Calu3 (cell line): ENCODE results near the gene IL17RC. TPM values are rescaled to one million over a fixed set of nuclear protein-coding genes. Genes with fewer than 3 reads are reported as not detected.

Source experiments
- BruUV-seq: library from RNA; stranded (reverse); fragments of 400-500 nt; replicated peaks from 2 replicates; lab custom pipeline; 2021; lab: Mats Ljungman, UMichigan
- CTCF ChIA-PET: fragments of 300-600 bp; sonication (Branson Sonifier 250); formaldehyde crosslinking; loops from one replicate; lab custom pipeline; 2022; ENCODE audit warnings: antibody characterized with exemption; lab: Charles Lee
- DNase-seq: peaks from one replicate; pipeline ENCODE4 v3.0.0; 2022
- H3K27ac Mint-ChIP-seq: one replicate; pipeline ENCODE4 v1.8.0; 2022; ENCODE audit warnings: mixed read lengths; ENCODE audit not compliant: unreplicated experiment
- H3K27me3 Mint-ChIP-seq: one replicate; pipeline ENCODE4 v1.8.0; 2022; ENCODE audit warnings: mixed read lengths; ENCODE audit not compliant: unreplicated experiment
- H3K36me3 Mint-ChIP-seq: one replicate; pipeline ENCODE4 v1.8.0; 2022; ENCODE audit warnings: mild to moderate bottlenecking, moderate library complexity, mixed read lengths; ENCODE audit not compliant: insufficient read depth, unreplicated experiment
- H3K4me1 Mint-ChIP-seq: one replicate; pipeline ENCODE4 v1.8.0; 2022; ENCODE audit warnings: mild to moderate bottlenecking, low read depth, mixed read lengths; ENCODE audit not compliant: unreplicated experiment
- H3K4me3 Mint-ChIP-seq: one replicate; pipeline ENCODE4 v1.8.0; 2022; ENCODE audit warnings: mild to moderate bottlenecking, low read depth, moderate library complexity, mixed read lengths; ENCODE audit not compliant: unreplicated experiment
- H3K9me3 Mint-ChIP-seq: one replicate; pipeline ENCODE4 v1.8.0; 2022; ENCODE audit warnings: low read depth, mixed read lengths; ENCODE audit not compliant: unreplicated experiment
- CTCF ChIP-seq: fragments of 200-600 bp; IDR thresholded peaks from one replicate; pipeline ENCODE4 v1.8.0; 2022; ENCODE audit warnings: antibody characterized with exemption; ENCODE audit not compliant: unreplicated experiment
- intact Hi-C: fragments of 100-400 bp; cut with micrococcal nuclease; formaldehyde crosslinking; loops from one replicate; pipeline ENCODE4 v1.10.0; 2022; ENCODE audit not compliant: unreplicated experiment
- total RNA-seq: library from RNA; stranded (reverse); gene quantifications from 2 replicates; pipeline ENCODE4 v1.2.3, GENCODE V29; 2022

IL17RC gene
- total RNA-seq, 1 experiment from 2014 or later = 19.1 TPM

- CTCF ChIA-PET = interaction anchor here (0.5 to 1.9 kb wide), 4 partner anchors 13 to 71 kb away, joined by 4 to 20 read pairs (median 8); no protein-coding TSS in a partner anchor
- peaks cover 36% of the 10 kb centered on the region for H3K36me3 Mint-ChIP-seq
- BruUV-seq = TSS peak; percentile 69
Observed at GRCh38 chr3:9933561-9934234, 16.8 kb downstream of the IL17RC start, which contains the start of gene CRELD1. Gene CRELD1, plus strand, starts transcription at chr3:9933834. Its CDS starts 605 bp downstream, at chr3:9934439.

GRCh38 chr3:9934235-9934621, 17.3 kb downstream of the IL17RC start:
- intact Hi-C loops = loop anchor here (5.0 kb wide), 1 partner anchor 87 kb away; no protein-coding TSS in a partner anchor
- peaks cover 15% of the 10 kb centered on the region for H3K4me1 Mint-ChIP-seq
- no peak for DNase-seq
- peak overlapping the region; percentile 95 for H3K27ac Mint-ChIP-seq
- H3K36me3 Mint-ChIP-seq = peaks cover 36% of the 10 kb centered on the region
- CTCF ChIA-PET = interaction anchor here (1.5 kb wide), 2 partner anchors 12 to 71 kb away, joined by 4 to 6 read pairs; no protein-coding TSS in a partner anchor
- H3K4me3 Mint-ChIP-seq = peak overlapping the region; percentile 93
- H3K9me3 Mint-ChIP-seq = no peaks in the 10 kb centered on the region
- TF ChIP-seq CTCF = no peak
- BruUV-seq = no TSS peak
- no peaks in the 10 kb centered on the region for H3K27me3 Mint-ChIP-seq

More at GRCh38 chr3:9933561-9934234, 16.8 kb downstream of the IL17RC start, which contains the start of gene CRELD1:
- H3K4me3 Mint-ChIP-seq = peak within 1 kb of the TSS; percentile 93
- H3K9me3 Mint-ChIP-seq = no peaks in the 10 kb centered on the region
- intact Hi-C loops = loop anchor here (2.0 to 5.0 kb wide), 2 partner anchors 35 to 86 kb away; no protein-coding TSS in a partner anchor
- peak; percentile 97 for DNase-seq
- no peak for TF ChIP-seq CTCF
- H3K4me1 Mint-ChIP-seq = peaks cover 15% of the 10 kb centered on the region
- peak within 1 kb of the TSS; percentile 95 for H3K27ac Mint-ChIP-seq
- no peaks in the 10 kb centered on the region for H3K27me3 Mint-ChIP-seq

GRCh38 chr3:9934993-9935392, 18.1 kb downstream of the IL17RC start:
- no peak for DNase-seq
- intact Hi-C loops = loop anchor here (5.0 kb wide), 1 partner anchor 88 kb away; no protein-coding TSS in a partner anchor
- no peak for TF ChIP-seq CTCF
- Mint-ChIP-seq H3K27me3 (no peaks in the 10 kb centered on the region), H3K4me1 (peaks cover 15% of the 10 kb centered on the region), H3K9me3 (no peaks in the 10 kb centered on the region), H3K4me3 (peak overlapping the region; percentile 93), H3K27ac (peak overlapping the region; percentile 3), H3K36me3 (peaks cover 36% of the 10 kb centered on the region)
- CTCF ChIA-PET = interaction anchor here (1.2 to 1.5 kb wide), 2 partner anchors 11 to 38 kb away, joined by 3 to 6 read pairs; no protein-coding TSS in a partner anchor
- BruUV-seq = no TSS peak

- Mint-ChIP-seq H3K27ac (no peak overlapping the region), H3K27me3 (no peaks in the 10 kb centered on the region), H3K36me3 (peaks cover 36% of the 10 kb centered on the region), H3K9me3 (no peaks in the 10 kb centered on the region), H3K4me1 (peaks cover 15% of the 10 kb centered on the region), H3K4me3 (no peak overlapping the region)
- DNase-seq = no peak
- BruUV-seq = no TSS peak
- CTCF ChIA-PET = interaction anchor here (0.6 to 1.5 kb wide), 2 partner anchors 10 to 41 kb away, joined by 3 to 6 read pairs; no protein-coding TSS in a partner anchor
- TF ChIP-seq CTCF = no peak
- intact Hi-C loops = no loop called here
Observed at GRCh38 chr3:9935966-9936510, 19.1 kb downstream of the IL17RC start.
